Measurements from ENCODE around the gene CLDN11.

The CLDN11 gene

DNA sequence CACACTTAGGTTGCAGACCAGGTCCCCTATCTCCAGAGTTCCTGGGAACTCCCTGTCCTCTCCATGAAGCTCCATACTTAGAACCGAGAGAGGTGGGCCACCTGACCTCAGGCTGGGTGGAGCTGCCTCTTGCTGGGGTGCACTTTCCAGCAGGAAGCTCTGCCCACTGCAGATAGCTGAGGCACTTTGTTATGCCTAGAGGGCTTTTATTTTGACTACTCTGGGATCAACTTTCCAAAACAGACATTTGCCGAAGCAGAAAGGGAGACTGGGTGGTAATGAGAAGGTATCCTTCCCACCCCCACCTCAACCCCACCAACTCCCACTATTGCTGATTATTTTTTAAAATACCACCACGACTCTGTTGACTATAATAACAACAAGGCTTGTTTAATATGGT, 54.7 kb downstream of the CLDN11 start:
- TF ChIP-seq, protein P1, sequence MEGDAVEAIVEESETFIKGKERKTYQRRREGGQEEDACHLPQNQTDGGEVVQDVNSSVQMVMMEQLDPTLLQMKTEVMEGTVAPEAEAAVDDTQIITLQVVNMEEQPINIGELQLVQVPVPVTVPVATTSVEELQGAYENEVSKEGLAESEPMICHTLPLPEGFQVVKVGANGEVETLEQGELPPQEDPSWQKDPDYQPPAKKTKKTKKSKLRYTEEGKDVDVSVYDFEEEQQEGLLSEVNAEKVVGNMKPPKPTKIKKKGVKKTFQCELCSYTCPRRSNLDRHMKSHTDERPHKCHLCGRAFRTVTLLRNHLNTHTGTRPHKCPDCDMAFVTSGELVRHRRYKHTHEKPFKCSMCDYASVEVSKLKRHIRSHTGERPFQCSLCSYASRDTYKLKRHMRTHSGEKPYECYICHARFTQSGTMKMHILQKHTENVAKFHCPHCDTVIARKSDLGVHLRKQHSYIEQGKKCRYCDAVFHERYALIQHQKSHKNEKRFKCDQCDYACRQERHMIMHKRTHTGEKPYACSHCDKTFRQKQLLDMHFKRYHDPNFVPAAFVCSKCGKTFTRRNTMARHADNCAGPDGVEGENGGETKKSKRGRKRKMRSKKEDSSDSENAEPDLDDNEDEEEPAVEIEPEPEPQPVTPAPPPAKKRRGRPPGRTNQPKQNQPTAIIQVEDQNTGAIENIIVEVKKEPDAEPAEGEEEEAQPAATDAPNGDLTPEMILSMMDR (IDR thresholded peaks at IDR 0.05): no peak

DNA sequence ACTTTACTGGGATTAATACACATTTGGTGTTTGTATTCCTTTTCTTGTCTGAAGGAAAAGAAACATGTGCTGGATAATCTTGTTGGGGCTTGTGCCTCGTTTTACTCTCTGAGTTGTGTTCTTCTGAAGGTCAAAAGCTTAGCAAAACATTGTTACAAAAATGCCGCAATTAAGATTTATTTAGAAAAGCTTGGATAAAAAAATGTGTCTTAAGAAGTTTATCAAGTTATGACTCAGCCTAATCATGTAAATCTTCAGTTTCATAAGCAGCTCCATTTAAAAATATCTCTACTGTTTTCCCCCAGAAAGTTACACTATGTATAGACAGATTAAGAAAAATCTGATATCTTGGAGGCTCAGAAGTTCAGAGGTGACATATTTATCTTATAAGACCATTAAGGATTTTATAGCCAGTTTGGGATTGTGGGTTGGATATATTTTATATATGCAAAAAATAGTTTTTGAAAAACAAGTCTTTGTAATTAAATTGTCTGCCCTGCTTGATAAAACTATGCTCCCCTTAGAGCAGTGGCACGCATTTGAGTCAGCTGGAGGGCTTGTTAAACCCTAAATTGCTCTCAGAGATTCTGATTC, 56.5 kb downstream of the CLDN11 start:
- TF ChIP-seq, protein P1 (IDR thresholded peaks at IDR 0.05): no peak

DNA sequence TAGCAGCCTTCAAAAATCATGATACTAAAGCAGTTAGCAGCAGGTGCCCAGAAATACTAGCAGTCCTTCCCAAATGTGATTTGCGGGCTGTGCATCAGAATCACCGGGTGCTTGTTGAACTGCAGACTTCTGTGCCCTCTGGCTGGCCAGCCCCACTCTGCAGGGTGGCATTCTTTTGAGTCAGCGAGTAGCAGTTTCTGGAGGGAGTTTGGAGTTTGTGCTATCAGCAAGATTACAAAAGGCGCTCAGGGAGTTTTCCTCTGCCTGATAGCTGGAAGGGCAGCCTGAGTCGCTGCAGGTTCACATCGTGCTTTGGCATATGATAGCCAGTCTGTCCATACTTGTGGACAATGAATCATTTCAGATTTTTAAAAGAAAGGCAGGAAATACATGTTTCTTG, 57.6 kb downstream of the CLDN11 start:
- TF ChIP-seq, protein P1 (IDR thresholded peaks at IDR 0.05): no peak

DNA sequence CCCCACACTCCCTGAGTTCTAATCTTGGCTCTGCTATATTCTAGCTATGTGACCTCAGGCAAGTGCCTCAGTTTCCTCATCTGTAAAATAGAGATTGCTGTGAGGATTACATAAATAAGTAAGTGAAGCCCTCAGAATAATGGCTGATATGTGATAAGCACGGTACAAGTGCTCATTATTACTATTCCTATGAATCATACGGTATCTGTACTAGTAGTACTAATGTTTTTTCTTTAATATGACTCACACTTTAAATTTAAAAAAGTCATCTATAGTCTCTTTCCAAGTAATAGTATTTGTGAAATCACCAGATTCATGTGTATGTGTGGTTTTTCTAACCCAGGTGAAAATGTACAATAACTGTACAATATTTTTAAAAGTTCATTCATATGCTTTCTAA, 58.7 kb downstream of the CLDN11 start:
- TF ChIP-seq, protein P1 (IDR thresholded peaks at IDR 0.05): no peak

DNA sequence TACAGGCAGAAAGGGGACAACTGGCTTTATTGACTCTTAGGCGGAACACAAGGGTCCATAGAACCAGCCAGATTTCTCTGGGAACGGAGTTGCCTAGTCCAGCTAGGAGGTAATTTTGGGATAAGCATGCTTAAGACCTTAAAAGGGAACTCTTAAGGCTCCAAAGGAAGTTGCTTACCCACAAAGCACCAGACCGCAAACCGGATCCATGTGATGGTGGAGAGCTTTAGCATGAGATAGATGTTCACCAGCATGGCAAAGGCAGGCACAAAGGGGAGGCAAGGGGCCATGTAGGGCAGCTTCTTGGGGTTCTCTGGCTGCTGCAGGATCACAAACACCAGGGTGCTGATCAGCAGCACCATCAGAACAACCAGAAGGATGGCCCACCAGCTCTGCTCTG, 61.4 kb downstream of the CLDN11 start:
- TF ChIP-seq, protein P1 (IDR thresholded peaks at IDR 0.05): no peak

DNA sequence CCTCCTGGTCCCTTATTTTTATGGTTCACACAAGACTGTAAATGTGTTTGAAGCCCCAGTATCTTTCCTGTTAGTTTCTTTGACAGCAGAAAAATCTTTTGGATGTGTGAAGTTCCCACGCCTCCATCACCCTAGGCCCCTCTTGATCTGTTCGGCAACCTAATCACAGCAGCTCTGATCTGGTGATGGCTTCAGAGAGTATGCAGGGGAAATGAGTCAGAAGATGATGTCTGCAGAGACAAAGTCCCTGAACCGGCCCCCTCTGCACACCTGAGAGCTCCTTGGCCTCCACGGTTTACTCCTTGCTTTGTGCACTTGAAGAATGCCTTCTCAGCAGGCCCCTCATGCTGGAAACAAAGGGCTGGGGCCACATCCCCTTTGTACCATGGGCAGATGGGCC, 63.5 kb downstream of the CLDN11 start:
- TF ChIP-seq, protein P1 (IDR thresholded peaks at IDR 0.05): no peak

DNA sequence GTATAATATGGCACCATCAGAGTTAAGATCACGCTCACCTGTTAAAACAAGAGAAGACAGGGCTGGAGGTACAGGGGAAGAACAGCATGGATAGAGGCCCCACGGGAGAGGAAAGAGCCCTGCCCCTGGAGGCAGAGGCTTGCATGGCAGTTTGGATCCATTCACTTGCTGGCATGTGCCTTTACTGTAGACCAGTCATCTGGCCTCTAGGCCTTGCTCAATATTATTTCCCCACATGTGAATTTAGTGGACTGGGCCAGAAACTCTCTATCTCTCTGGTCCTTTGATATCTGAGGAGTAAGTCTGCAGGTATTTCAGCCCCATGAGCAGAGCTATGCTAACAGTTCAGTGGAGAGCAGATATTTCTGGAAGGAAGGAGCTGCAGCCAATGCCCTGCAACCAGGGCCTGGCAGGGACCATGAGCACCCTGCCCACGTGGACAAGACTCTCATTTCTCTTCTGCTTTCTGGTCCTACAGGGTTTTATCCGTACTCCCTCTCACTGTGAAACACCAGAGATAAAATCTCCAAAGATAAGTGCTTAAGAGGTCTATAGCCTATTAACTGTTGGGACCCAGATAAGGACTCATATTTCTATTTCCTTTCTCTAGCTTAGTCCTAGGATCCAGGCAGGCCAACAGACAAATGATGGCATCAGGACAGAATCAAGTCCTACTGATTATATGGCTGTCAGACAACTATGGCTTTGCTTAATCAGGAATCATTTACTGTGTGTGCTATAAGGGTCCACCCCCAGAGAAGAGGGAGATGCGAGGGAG, 65.0 kb downstream of the CLDN11 start:
- TF ChIP-seq, protein P1 (IDR thresholded peaks at IDR 0.05): no peak

Measured in LNCAP (cell line).